Activated naive CD4-positive, alpha-beta T cell treated with anti-CD3 and anti-CD28 coated beads, Interleukin-2, amount 10 ng/mL, durations not matched to agents 7 days and 5 days (primary cell): ENCODE results near the gene AK3.

Experiments
- CTCF ChIA-PET: fragments of 350-600 bp; sonication (Branson Sonifier 250); formaldehyde crosslinking; loops from one replicate; lab custom pipeline; 2021; ENCODE audit warnings: antibody characterized with exemption; lab: Charles Lee
- DNase-seq: peaks from one replicate; pipeline ENCODE4 v3.0.0-alpha.2; 2020
- H3K27ac Mint-ChIP-seq: one replicate; pipeline ENCODE4 v1.8.0; 2021; ENCODE audit warnings: mild to moderate bottlenecking, moderate library complexity, mixed read lengths
- H3K27me3 Mint-ChIP-seq: one replicate; pipeline ENCODE4 v1.8.0; 2021; ENCODE audit warnings: mild to moderate bottlenecking, mixed read lengths
- H3K36me3 Mint-ChIP-seq: one replicate; pipeline ENCODE4 v1.8.0; 2021; ENCODE audit warnings: mixed read lengths
- H3K4me1 Mint-ChIP-seq: one replicate; pipeline ENCODE4 v1.8.0; 2021; ENCODE audit warnings: mixed read lengths
- H3K4me3 Mint-ChIP-seq: one replicate; pipeline ENCODE4 v1.8.0; 2021; ENCODE audit warnings: mild to moderate bottlenecking, moderate library complexity, mixed read lengths
- H3K9me3 Mint-ChIP-seq: one replicate; pipeline ENCODE4 v1.8.0; 2021; ENCODE audit warnings: mixed read lengths

Gene AK3

GRCh38 chr9:4706971-4707622 lies 33.9 kb downstream of the AK3 start:
- Mint-ChIP-seq H3K9me3 (no peaks in the 10 kb centered on the region), H3K27ac (no peak overlapping the region), H3K4me3 (no peak overlapping the region), H3K4me1 (peaks cover 5% of the 10 kb centered on the region), H3K36me3 (peaks cover 60% of the 10 kb centered on the region), H3K27me3 (no peaks in the 10 kb centered on the region)
- CTCF ChIA-PET: interaction anchor here (1.1 kb wide), 1 partner anchor 33 kb away, joined by 3 read pairs; no protein-coding TSS in a partner anchor
- DNase-seq: no peak

- CTCF ChIA-PET: no interaction called here
- peaks cover 5% of the 10 kb centered on the region for H3K4me1 Mint-ChIP-seq
- no peaks in the 10 kb centered on the region for H3K9me3 Mint-ChIP-seq
- H3K36me3 Mint-ChIP-seq: peaks cover 59% of the 10 kb centered on the region
- H3K27ac Mint-ChIP-seq: no peak overlapping the region
- H3K27me3 Mint-ChIP-seq: no peaks in the 10 kb centered on the region
- H3K4me3 Mint-ChIP-seq: no peak overlapping the region
- no peak for DNase-seq
Measured at GRCh38 chr9:4706021-4706420, 35.0 kb downstream of the AK3 start.

GRCh38 chr9:4704129-4704528 lies 36.9 kb downstream of the AK3 start:
- no peak overlapping the region for H3K27ac Mint-ChIP-seq
- CTCF ChIA-PET: interaction anchor here (1.2 kb wide), 1 partner anchor 18 kb away, joined by 3 read pairs; no protein-coding TSS in a partner anchor
- DNase-seq: no peak
- H3K27me3 Mint-ChIP-seq: no peaks in the 10 kb centered on the region
- H3K36me3 Mint-ChIP-seq: peaks cover 55% of the 10 kb centered on the region
- peaks cover 5% of the 10 kb centered on the region for H3K4me1 Mint-ChIP-seq
- H3K4me3 Mint-ChIP-seq: no peak overlapping the region
- H3K9me3 Mint-ChIP-seq: no peaks in the 10 kb centered on the region

GRCh38 chr9:4701526-4701925 lies 39.5 kb downstream of the AK3 start:
- no peak overlapping the region for H3K4me3 Mint-ChIP-seq
- H3K27ac Mint-ChIP-seq: no peak overlapping the region

GRCh38 chr9:4700932-4701331 lies 40.1 kb downstream of the AK3 start:
- H3K36me3 Mint-ChIP-seq: peaks cover 42% of the 10 kb centered on the region
- H3K9me3 Mint-ChIP-seq: no peaks in the 10 kb centered on the region
- no peak overlapping the region for H3K4me3 Mint-ChIP-seq
- no peaks in the 10 kb centered on the region for H3K4me1 Mint-ChIP-seq
- CTCF ChIA-PET: interaction anchor here (0.6 kb wide), 1 partner anchor 361 kb away, joined by 6 read pairs; no protein-coding TSS in a partner anchor
- no peaks in the 10 kb centered on the region for H3K27me3 Mint-ChIP-seq
- no peak for DNase-seq
- no peak overlapping the region for H3K27ac Mint-ChIP-seq

More at GRCh38 chr9:4701526-4701925, 39.5 kb downstream of the AK3 start:
- CTCF ChIA-PET: interaction anchor here (0.5 to 0.6 kb wide), 2 partner anchors 361 to 474 kb away, joined by 3 to 6 read pairs; no protein-coding TSS in a partner anchor
- Mint-ChIP-seq H3K9me3 (no peaks in the 10 kb centered on the region), H3K27me3 (no peaks in the 10 kb centered on the region), H3K36me3 (peaks cover 44% of the 10 kb centered on the region), H3K4me1 (no peaks in the 10 kb centered on the region)
- no peak for DNase-seq

- no peak overlapping the region for H3K4me3 Mint-ChIP-seq
- no peak for DNase-seq
- no peaks in the 10 kb centered on the region for H3K9me3 Mint-ChIP-seq
- no peak overlapping the region for H3K27ac Mint-ChIP-seq
- no peaks in the 10 kb centered on the region for H3K4me1 Mint-ChIP-seq
- CTCF ChIA-PET: no interaction called here
- H3K27me3 Mint-ChIP-seq: no peaks in the 10 kb centered on the region
- H3K36me3 Mint-ChIP-seq: peaks cover 39% of the 10 kb centered on the region
Measured at GRCh38 chr9:4700091-4700490, 40.9 kb downstream of the AK3 start.

- no peak overlapping the region for H3K4me3 Mint-ChIP-seq
- peak overlapping the region; percentile 24 for H3K27ac Mint-ChIP-seq
- H3K36me3 Mint-ChIP-seq: peaks cover 26% of the 10 kb centered on the region
- no peaks in the 10 kb centered on the region for H3K27me3 Mint-ChIP-seq
- CTCF ChIA-PET: interaction anchor here (0.7 kb wide), 1 partner anchor 329 kb away, joined by 3 read pairs; no protein-coding TSS in a partner anchor
- no peak for DNase-seq
- no peaks in the 10 kb centered on the region for H3K9me3 Mint-ChIP-seq
- peaks cover 10% of the 10 kb centered on the region for H3K4me1 Mint-ChIP-seq
Measured at GRCh38 chr9:4691795-4692194, 49.2 kb downstream of the AK3 start.

- peaks cover 27% of the 10 kb centered on the region for H3K36me3 Mint-ChIP-seq
- DNase-seq: no peak
- no peak overlapping the region for H3K27ac Mint-ChIP-seq
- H3K27me3 Mint-ChIP-seq: no peaks in the 10 kb centered on the region
- peaks cover 10% of the 10 kb centered on the region for H3K4me1 Mint-ChIP-seq
- CTCF ChIA-PET: no interaction called here
- no peak overlapping the region for H3K4me3 Mint-ChIP-seq
- no peaks in the 10 kb centered on the region for H3K9me3 Mint-ChIP-seq
Measured at GRCh38 chr9:4690144-4690543, 50.9 kb downstream of the AK3 start.

- Mint-ChIP-seq H3K27ac (no peak overlapping the region), H3K36me3 (peaks cover 32% of the 10 kb centered on the region), H3K4me1 (peaks cover 10% of the 10 kb centered on the region), H3K9me3 (no peaks in the 10 kb centered on the region), H3K27me3 (no peaks in the 10 kb centered on the region), H3K4me3 (no peak overlapping the region)
- no peak for DNase-seq
- CTCF ChIA-PET: no interaction called here
Measured at GRCh38 chr9:4689687-4690104, 51.3 kb downstream of the AK3 start.

GRCh38 chr9:4689021-4689420 lies 52.0 kb downstream of the AK3 start:
- Mint-ChIP-seq H3K4me1 (peaks cover 10% of the 10 kb centered on the region), H3K27me3 (no peaks in the 10 kb centered on the region), H3K9me3 (no peaks in the 10 kb centered on the region), H3K4me3 (no peak overlapping the region), H3K36me3 (peaks cover 33% of the 10 kb centered on the region), H3K27ac (no peak overlapping the region)
- CTCF ChIA-PET: no interaction called here
- no peak for DNase-seq

GRCh38 chr9:4686584-4686983 lies 54.4 kb downstream of the AK3 start:
- no peaks in the 10 kb centered on the region for H3K27me3 Mint-ChIP-seq
- H3K9me3 Mint-ChIP-seq: no peaks in the 10 kb centered on the region
- peaks cover 13% of the 10 kb centered on the region for H3K4me1 Mint-ChIP-seq

GRCh38 chr9:4686112-4686511 lies 54.9 kb downstream of the AK3 start:
- CTCF ChIA-PET: no interaction called here
- Mint-ChIP-seq H3K36me3 (peaks cover 29% of the 10 kb centered on the region), H3K4me3 (no peak overlapping the region), H3K27me3 (no peaks in the 10 kb centered on the region), H3K4me1 (peaks cover 13% of the 10 kb centered on the region), H3K27ac (no peak overlapping the region), H3K9me3 (no peaks in the 10 kb centered on the region)
- no peak for DNase-seq

More at GRCh38 chr9:4686584-4686983, 54.4 kb downstream of the AK3 start:
- CTCF ChIA-PET: no interaction called here
- Mint-ChIP-seq H3K27ac (no peak overlapping the region), H3K36me3 (peaks cover 33% of the 10 kb centered on the region), H3K4me3 (no peak overlapping the region)
- DNase-seq: no peak

- DNase-seq: no peak
- Mint-ChIP-seq H3K27ac (no peak overlapping the region), H3K4me1 (peaks cover 9% of the 10 kb centered on the region), H3K9me3 (no peaks in the 10 kb centered on the region), H3K4me3 (no peak overlapping the region), H3K36me3 (peaks cover 24% of the 10 kb centered on the region), H3K27me3 (no peaks in the 10 kb centered on the region)
- CTCF ChIA-PET: interaction anchor here (0.6 kb wide), 1 partner anchor 325 kb away, joined by 3 read pairs; no protein-coding TSS in a partner anchor
Measured at GRCh38 chr9:4684820-4685219, 56.2 kb downstream of the AK3 start.

- peaks cover 2% of the 10 kb centered on the region for H3K27me3 Mint-ChIP-seq
- DNase-seq: no peak
- no peaks in the 10 kb centered on the region for H3K9me3 Mint-ChIP-seq
- peaks cover 16% of the 10 kb centered on the region for H3K36me3 Mint-ChIP-seq
- CTCF ChIA-PET: interaction anchor here (1.1 kb wide), 1 partner anchor 60 kb away, joined by 3 read pairs; no protein-coding TSS in a partner anchor
- no peak overlapping the region for H3K27ac Mint-ChIP-seq
- no peak overlapping the region for H3K4me3 Mint-ChIP-seq
- peaks cover 3% of the 10 kb centered on the region for H3K4me1 Mint-ChIP-seq
Measured at GRCh38 chr9:4680750-4681149, 60.3 kb downstream of the AK3 start.

GRCh38 chr9:4680173-4680525 lies 60.9 kb downstream of the AK3 start:
- Mint-ChIP-seq H3K36me3 (peaks cover 15% of the 10 kb centered on the region), H3K9me3 (no peaks in the 10 kb centered on the region), H3K27me3 (peaks cover 3% of the 10 kb centered on the region), H3K27ac (no peak overlapping the region), H3K4me3 (no peak overlapping the region), H3K4me1 (peaks cover 3% of the 10 kb centered on the region)
- CTCF ChIA-PET: no interaction called here
- no peak for DNase-seq
